GM21360 (cell line): Measurements from ENCODE around the gene CCDC182.

Source experiments
- ATAC-seq: cut with Tn5 transposase; IDR thresholded peaks from one replicate; pipeline ENCODE4 v1.9.1; 2021; ENCODE audit warnings: mild to moderate bottlenecking, moderate library complexity; ENCODE audit not compliant: unreplicated experiment

Gene CCDC182

GRCh38 chr17:57745242-57745641 lies at the start of gene CCDC182:
CCDC182 (minus strand) TSS chr17:57745299; CDS start chr17:57745272, 27 bp downstream.
- ATAC-seq: no peak

- ATAC-seq: no peak
These were observed 49.7 kb upstream of the CCDC182 start for GRCh38 chr17:57794841-57795240.

GRCh38 chr17:57788725-57789124 lies 43.6 kb upstream of the CCDC182 start:
- no peak for ATAC-seq

GRCh38 chr17:57785022-57785421 lies 39.9 kb upstream of the CCDC182 start:
- no peak for ATAC-seq

GRCh38 chr17:57784226-57784895 lies 39.3 kb upstream of the CCDC182 start:
- no peak for ATAC-seq

GRCh38 chr17:57783338-57783742 lies 38.2 kb upstream of the CCDC182 start:
- no peak for ATAC-seq

- no peak for ATAC-seq
These were observed 37.7 kb upstream of the CCDC182 start for GRCh38 chr17:57782647-57783337.

GRCh38 chr17:57782062-57782490 lies 37.0 kb upstream of the CCDC182 start:
- ATAC-seq: no peak

GRCh38 chr17:57781386-57782061 lies 36.4 kb upstream of the CCDC182 start:
- no peak for ATAC-seq

GRCh38 chr17:57779706-57780105 lies 34.6 kb upstream of the CCDC182 start:
- no peak for ATAC-seq

- no peak for ATAC-seq
These were observed 33.2 kb upstream of the CCDC182 start for GRCh38 chr17:57778306-57778705.

- no peak for ATAC-seq
These were observed 31.3 kb upstream of the CCDC182 start for GRCh38 chr17:57776366-57776765.

GRCh38 chr17:57774872-57775271 lies 29.8 kb upstream of the CCDC182 start:
- no peak for ATAC-seq

- no peak for ATAC-seq
These were observed 28.5 kb upstream of the CCDC182 start for GRCh38 chr17:57773557-57773956.

- no peak for ATAC-seq
These were observed 27.7 kb upstream of the CCDC182 start for GRCh38 chr17:57772774-57773173.

- ATAC-seq: no peak
These were observed 22.5 kb upstream of the CCDC182 start for GRCh38 chr17:57767561-57767960.

- ATAC-seq: no peak
These were observed 21.3 kb upstream of the CCDC182 start for GRCh38 chr17:57766318-57766943.

- ATAC-seq: no peak
These were observed 17.6 kb upstream of the CCDC182 start for GRCh38 chr17:57762452-57763395.

GRCh38 chr17:57761887-57762286 lies 16.8 kb upstream of the CCDC182 start:
- ATAC-seq: no peak

- ATAC-seq: no peak
These were observed 14.9 kb upstream of the CCDC182 start for GRCh38 chr17:57760046-57760445.
